Glomerular visceral epithelial cell (primary cell): ENCODE measurements around the gene PRIMPOL.

ENCODE experiments used
- DNase-seq: peaks from one replicate; pipeline ENCODE4 v3.0.0-alpha.2; 2016; ENCODE audit errors: extremely low spot score

PRIMPOL gene

DNA sequence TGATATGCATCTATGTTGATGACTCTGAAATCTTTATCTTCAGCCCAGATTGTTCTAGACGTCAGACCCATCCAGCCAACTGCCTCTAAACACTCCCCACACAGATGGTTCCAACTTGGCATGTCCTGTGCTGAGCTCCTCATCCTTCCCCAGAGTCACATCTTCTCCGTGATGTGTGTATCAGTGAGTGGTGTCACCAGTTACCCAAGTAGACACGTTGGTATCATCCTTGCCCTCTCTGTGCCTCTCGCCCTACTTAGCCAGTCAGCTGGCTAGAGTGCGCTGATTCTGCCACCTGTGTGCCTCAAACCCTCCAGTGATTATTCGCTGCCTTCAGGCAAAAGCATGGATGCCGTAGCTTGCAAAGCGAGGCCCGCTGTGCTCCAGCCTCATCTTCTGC, 18.6 kb downstream of the PRIMPOL start:
- DNase-seq, result no peak

DNA sequence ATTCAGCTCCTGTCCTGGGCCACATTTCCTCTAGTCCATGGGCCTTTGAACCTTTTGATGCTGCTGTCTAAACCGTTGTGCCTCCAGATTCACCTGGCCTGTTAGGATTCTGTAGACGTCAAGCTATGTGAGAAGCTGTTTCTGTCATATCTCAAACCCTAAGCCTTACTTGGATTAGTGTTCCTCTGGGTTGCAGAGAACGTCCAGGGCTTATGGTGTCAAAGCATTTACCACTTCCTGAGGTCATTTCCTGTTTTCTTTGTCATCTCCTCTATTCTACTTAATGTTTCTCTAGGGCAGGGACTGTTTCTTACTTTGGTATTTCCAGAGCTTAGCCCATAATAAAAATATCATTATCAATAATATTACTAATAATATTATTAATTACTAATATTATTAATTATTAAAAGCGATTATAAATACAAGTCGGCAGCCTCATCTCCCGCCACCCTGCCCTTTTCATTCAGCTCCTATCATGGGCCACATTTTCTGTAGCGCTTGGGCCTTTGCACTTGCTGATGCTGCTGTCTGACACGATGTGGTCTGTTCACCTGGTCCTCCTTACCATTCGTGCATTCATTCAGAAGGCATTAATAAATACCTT, 19.1 kb downstream of the PRIMPOL start:
- DNase-seq, result no peak

DNA sequence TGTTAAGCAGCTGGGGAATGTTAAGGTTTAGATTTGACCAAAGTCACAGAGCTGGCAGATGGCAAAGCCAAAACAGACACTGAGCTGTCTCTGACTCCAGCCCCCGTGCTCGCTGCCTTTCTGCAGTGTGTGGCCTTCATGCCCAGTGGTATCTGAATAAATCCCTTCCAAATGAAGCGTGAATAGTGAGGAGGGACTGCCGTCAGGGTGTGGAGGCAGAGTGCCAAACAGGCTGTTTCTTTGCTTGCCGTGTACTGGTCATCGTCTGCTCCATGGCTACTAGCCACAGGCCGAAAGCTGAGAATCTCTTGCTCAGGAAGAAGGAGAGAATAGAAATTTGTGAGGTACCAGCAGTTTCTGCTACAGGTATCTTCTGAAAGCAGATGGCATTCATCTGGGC, 19.7 kb downstream of the PRIMPOL start:
- no peak for DNase-seq

DNA sequence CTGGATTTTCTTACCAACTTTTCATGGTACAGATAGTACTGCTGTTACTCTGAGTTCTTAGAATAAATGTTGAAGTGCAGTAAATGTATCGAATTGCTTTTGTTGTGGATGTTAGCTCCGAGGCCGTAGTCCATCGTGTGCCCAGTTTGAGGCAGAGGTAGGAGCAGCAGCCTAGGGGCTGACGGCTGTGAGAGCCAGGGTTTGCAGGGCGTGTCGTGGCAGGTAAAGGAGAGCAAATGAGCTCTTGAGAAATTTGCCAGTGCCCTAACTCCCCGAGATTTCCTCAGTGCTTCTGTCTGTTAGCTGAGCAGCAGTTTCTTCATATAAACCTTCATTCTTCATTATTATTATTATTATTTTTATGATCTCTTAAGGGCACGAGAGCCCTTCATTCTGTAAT, 21.6 kb downstream of the PRIMPOL start:
- DNase-seq, result no peak

DNA sequence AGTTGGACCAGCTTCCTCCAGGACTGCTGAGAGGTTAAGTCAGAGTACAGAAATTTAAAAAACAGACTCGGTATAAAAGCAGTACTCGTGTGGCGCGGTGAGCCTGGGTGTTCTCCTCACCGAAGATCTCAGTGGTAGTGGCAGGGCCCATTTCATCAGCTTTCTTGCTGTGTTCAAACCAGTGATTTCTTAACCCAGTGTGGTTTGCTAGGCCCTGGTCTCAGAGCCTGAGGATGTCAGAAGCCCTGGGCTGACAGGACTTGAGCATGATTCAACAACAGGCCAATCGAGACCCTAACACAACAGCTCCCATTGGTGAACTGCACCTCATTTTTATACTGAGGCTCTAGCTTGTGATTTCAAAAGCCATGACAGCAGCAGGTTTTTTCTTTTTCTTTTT, 23.2 kb downstream of the PRIMPOL start:
- no peak for DNase-seq

DNA sequence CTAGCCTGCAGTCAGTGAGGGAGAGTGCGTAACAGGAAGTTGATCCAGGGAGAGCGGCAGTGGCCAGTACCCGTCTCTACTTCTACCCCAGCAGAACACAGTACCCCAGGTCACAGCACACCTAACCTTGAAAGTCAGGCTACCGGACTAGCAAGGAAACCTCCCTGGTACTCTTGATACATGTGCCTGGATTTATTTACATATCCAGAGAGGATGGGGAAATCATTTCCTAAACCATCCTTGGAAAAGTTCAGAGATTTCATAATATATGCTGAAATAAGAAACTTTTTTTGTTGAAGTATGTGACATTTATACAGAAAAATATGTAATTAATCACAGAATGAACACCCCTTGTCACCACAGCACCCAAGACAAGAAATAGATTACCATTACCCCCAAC, 24.5 kb downstream of the PRIMPOL start:
- no peak for DNase-seq

DNA sequence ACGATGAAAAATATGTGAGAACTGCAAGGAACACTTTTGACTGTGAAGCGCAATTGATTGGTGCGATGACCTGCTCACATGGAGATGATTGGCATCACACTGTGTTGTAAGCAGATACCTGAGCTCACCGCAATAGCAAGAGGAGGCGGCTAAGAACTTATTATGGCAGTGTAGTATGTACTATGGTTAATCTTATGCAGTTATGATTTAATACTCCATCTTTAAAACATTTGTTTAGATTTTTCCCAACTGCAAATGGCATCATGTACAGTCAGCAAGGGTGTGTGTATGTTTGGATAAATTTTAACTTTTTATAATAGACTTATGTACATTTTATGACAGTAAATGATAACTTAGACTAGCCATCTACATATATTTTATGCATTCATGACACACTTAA, 25.5 kb downstream of the PRIMPOL start:
- DNase-seq, result no peak

DNA sequence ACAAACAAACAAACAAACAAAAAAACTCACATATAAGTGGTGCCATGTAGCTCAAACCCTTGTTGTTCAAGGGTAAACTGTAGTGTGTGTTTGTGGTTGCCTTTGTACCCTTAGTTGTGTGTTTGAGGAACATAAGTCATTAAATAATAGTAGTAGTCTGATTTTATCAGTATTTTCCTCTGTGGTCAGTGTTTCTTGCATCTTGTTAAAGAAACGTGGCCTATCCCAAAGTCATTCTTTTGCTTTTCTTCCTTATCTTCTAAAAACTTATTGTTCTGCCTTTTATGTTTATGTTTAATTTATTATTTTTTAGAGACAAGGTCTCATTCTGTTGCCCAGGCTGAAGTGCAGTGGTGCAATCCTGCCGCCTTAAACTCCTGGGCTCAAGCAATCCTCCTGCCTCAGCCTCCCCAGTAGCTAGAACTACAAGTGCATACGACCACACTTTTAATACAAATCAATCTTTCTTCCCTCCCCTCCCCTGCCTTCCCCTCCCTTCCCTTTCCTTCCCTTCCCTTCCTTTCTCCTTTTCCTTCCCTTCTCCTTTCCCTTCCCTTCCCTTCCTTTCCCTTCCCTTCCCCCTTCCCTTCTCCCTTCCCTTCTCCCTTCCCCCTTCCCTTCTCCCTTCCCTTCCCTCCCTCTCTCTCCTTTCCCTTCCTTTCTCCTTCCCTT, 26.4 kb downstream of the PRIMPOL start:
- no peak for DNase-seq

DNA sequence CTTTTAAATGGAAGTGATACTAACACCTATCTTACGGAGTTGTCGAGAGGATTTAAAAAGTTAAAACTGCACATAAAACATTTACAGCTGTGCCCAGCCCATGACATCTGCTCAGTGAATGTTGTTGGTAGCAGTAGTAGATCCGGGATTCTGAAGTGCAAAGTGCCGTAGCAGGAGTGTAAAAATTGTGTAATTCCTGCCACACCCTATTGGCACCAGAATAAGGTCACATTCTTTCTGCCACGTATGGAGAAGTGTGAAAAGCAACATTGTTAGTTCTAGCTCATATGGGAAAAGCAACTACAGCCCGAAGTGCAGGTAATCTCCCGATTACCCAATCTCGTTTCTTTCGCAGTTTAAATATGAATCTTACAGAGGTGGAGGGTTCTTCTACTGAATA, 31.2 kb downstream of the PRIMPOL start:
- DNase-seq, result no peak

DNA sequence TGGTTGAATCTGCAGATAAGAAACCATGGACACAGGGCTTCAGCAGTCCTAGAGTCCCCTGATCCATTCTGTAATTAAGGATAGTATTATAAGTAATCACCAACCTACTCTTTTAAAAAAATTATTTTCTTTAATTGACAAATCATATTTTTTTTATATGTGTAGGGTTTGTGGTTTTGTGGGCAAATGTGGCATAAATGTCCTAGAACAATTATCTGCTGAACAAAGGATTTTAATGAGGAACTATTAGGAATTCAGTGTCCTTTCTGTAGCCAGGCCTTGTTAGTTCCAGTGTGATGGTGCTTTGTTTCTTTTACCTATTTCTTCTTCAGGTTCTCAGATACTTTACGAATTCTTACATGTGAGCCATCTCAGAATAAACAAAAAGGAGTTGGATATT, 32.4 kb downstream of the PRIMPOL start:
- no peak for DNase-seq

DNA sequence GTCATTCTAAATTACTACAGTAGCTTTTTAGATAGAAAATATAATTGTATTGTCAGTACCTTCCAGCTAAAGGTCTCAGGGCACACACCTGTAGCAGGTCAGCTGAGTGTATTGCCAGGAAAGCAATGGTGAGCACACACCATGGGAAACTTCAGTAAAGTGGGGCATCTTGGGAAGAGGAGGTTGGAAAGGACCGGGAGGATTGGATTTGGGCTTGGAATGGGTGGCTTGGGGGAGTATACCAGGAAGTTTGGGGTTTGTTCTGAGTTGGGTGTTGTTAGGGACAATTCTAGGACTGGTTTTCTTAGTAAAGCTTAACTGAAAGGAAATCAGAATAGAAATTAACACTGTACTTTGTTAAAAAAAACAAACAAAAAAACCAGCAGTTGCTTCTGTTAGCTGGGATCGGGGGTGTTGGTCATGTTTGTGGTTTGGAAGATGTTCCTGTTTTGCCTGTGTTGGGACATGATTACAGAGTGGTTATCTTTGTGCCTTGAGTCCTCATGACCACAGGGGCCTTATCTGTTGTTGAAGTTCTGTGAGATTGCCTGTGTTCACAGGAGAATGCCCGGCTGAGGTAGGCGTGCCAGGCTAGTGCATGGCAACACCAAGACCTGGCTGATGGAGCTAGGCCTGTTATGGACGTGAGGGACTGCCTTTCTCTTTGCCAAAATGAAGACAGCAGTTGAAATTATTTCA, 35.1 kb downstream of the PRIMPOL start:
- DNase-seq, result no peak

DNA sequence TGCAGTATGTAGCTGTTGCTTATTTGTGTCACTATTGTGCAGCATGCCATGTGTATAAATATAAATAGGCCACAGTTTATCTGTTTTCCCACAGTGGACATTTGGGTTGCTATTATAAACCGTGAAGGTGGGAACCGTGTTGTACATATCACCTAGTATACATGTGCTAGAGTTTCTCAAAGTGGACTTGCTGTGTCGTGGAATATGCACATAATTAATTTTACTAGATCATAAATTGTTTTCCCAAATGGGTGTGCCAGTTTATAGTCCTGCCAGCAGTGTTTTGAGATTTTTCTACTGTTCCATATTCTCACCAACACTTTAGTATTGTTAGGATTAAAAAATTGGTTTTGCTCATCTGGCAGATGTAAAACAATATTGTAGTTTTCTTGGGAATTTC, 38.5 kb downstream of the PRIMPOL start:
- no peak for DNase-seq

DNA sequence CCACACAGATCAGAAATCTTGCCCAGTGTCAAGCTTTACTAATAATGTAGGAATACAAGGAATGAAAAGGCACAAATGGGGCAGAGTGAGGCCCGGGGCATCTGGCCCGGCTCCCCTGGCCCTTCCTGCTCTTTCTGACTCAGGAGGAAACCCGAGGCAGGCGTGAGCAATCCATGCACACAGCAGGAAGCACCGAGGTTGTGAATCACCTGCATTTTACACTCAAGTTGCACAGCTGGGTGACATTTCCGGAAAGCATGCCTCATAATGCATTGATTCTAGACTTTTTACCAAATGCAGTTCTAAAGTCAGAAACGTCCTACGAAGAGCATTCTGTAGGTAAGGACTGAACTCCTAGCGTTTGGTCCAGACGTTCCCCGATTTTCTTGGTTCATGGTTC, 38.9 kb downstream of the PRIMPOL start:
- peak; percentile 79 for DNase-seq

DNA sequence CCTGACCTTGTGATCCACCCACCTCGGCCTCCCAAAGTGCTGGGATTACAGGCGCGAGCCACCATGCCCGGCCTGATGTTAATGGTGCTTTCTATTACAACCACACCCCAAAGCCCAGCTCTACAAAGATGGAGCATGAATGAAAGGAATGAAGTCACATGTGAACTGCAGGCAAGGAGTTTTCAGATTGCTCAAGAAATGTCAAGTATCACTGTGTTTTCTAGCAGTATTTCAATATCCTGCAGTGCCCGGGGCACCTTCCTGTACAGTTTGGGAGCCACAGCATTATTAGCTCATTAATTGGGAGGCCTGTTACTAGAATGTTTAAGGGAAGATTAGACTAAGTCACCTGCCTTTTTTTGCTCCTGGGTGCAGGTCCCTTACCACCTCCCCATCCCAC, 40.1 kb downstream of the PRIMPOL start:
- no peak for DNase-seq

DNA sequence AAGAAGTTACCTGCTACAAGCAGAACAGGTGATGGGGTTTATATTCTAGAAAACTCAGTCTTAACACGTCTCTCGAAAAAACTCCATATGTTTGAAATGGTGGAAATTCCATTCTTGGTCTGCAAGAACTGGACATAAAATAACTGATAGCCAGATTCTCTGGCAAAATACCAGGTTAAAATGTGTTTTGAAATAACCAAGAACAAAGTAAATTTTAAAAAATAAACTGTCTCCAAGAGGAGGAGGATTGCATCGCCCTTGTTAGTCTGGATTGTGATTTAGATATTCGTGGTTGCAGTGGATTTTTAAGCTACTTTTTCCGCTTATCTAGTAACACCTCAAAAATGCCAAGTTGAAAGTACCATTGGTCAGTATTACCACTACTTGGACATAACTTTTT, 43.5 kb downstream of the PRIMPOL start:
- DNase-seq, result no peak

DNA sequence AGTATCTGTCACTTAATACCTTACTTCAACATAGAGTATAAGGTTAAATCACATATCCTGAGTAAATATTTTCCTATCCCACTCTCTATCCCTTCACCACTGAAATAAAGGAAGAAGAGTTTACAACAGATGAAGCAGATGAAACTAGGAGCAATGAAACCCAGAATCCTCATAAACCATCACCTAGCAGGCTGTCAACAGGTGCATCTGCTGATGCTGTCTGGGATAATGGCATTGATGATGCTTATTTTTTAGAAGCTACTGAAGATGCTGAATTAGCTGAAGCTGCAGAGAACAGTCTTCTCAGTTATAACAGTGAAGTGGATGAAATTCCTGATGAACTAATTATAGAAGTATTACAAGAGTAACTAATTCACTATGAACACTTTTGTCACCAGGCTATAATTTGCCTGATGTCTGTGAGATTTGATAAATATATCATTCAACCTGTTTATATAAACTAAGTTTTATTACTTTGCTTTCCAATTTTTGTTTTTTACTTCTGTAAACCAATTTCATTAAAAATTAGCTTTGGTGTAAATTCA, 44.9 kb downstream of the PRIMPOL start:
- no peak for DNase-seq

DNA sequence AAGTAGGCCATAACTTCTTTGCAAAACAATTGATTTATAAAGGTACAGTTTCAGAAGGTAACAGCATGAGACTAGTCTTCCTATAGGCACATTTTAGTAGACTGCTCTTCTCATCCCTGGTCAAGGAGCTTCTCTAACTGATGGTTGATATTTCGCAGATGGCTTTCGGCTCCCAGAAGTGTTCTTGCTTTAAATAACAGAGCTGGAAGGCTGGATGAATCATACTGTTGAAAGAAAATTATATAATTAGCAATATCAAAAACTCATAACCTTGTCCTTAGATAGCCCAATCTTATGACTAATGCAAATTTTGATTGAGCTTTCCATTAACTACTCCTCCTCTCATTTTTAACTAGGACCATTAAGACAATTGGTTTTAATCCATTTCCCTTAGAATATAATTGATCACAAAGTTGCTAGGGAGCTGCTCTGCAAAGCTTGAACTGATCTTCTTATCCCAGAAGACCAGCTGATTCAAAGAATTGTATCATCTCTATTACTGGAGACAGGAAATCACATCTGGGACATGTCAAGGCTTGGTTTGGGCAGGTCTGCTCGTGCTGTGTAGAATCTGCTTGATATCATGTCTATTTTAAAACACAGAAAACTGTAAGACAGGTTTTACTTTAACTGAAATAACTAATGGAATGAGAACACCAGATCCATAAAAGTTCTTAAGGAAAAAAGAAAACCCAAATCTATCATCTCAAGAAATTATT, 45.8 kb downstream of the PRIMPOL start:
- DNase-seq, result no peak

DNA sequence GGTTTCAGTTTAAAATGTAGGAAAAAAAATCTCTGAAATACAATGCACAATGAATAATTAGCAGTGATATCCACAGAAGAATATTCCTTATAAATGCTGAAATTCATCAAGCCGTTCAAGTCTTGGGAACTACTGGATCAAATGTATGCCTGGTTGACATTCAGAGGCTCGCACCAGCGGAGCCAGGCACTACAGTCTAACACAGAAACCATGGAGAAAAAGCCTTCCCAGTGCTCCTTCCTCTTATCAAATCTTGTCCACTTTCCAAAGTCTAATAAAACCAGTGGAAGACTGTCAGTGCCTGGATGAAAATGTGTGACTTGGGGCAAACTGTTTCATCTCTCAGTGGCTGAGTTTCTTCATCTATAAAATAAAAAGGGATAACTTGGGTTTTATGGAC, 48.4 kb downstream of the PRIMPOL start:
- DNase-seq, result no peak

DNA sequence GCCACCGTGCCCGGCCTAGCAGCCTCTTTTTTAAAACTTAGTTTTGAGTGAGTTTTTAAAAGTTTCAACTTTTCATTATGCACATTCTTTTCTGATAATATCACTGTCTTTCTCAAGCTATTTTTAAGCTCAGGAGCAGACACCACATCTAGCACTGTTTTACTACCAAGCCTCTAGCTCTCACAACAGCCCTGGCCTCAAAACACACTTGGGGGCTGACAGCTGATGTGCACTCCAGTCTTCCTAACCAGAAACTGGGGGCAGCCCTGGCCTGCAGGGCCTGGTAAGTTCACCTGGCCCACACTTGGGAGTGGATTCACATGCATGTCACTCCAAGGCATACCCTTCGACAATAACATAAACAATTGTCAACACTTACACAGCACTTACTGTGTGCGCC, 50.4 kb downstream of the PRIMPOL start:
- no peak for DNase-seq

DNA sequence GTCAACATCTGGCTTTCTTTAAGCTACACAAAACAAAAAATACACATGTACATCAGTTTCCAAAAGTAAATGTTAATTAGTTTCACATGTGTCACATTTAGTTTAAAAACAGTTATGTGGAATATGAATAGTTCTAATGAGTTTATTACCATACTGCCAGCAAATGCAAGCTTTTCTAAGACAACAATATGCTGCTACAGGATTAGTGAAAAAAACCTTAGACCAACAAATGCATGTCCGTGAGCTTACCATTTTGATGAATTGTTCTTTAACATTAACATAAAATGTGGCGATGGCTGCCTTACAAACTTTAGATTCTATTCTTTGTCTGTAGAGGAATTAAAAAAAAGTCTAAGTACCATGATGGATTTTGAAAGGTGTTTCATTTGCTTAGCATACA, 52.6 kb downstream of the PRIMPOL start:
- DNase-seq, result no peak

DNA sequence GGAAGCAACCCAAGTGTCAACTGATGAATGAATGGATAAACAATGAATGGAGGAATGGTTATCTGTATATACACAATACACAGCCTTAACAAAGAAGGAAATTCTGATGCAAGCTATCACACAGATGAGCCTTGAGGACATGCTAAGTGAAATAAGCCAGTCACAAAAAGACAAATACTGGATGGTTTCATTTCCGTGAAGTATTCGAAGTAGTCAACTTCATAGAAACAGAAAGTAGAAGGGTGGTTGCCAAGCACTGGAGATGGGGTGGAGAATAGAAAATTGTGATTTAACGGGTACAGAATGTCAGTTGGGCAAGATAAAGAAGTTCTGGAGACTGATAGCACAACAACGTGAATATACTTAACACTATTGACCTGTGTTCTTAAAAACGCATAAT, 56.2 kb downstream of the PRIMPOL start:
- DNase-seq, result no peak

DNA sequence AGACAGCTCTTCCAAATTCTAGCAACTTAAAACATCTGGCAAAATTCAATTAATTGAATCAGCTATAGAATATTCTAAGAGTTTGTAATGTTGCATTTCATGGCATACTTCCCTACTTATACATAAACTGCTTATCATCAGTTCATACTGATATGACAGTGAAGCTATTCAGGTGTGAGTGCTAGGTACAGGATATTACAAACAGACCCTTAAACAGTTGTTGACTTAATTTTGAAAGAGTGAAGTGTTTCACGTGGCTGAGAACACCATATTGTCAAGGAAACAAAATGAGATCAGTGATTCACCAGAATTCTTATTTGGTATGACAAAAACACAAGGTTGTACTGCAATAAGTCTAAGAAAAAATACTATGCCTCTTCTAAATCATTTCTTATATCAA, 56.9 kb downstream of the PRIMPOL start:
- no peak for DNase-seq

DNA sequence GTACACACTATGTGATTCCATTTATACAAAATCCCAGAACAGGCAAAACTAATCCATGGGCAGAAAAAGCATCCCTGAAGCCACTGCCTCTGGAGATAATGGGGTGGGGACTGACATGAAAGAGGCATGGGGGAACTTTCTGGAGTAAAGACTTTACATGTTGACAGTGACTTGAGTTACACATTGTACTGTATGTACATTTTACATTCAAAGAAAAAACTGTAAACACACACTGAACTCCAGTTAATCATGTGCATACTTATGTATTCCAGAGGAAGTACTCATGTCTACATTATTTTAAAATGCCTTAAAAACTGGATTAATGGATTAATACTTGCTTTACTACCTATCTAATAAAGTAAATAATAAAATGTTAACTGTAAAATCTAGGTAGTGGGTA, 62.8 kb downstream of the PRIMPOL start:
- no peak for DNase-seq
